WTC11 (cell line): ENCODE results near the gene PGS1.

Experiments used
- CTCF ChIP-seq: fragments of 200-600 bp; IDR thresholded peaks from 2 replicates; pipeline ENCODE4 v1.8.0; 2022; ENCODE audit warnings: antibody characterized with exemption
- PRDM15 ChIP-seq: sonication (generic); formaldehyde crosslinking; IDR thresholded peaks from 2 replicates; pipeline ENCODE4 v1.8.0; 2022; ENCODE audit warnings: missing genetic modification reagents
- ZNF232 ChIP-seq: sonication (generic); formaldehyde crosslinking; IDR thresholded peaks from 2 replicates; pipeline ENCODE4 v1.8.0; 2022; ENCODE audit warnings: mild to moderate bottlenecking, missing genetic modification reagents

- TF ChIP-seq CTCF (no peak), PRDM15 (CRISPR knock-in tag) (no peak), ZNF232 (no peak)
These were observed 4.3 kb upstream of the PGS1 start for GRCh38 chr17:78374189-78374588.
